Measurements from ENCODE around the gene LSM6. TPM values are rescaled to one million over a fixed set of nuclear protein-coding genes. Genes with fewer than 3 reads are reported as not detected.

LSM6 gene
- 24.3 TPM for total RNA-seq
- polyA plus RNA-seq (ENCODE audit: insufficient read depth, low read depth, low replicate concordance) = 36.7 TPM
- long read RNA-seq, donor 1, transcript LSM6-201 (4 exons, 2,259 nt) = major isoform, 35 of 38 reads
- long read RNA-seq, donor 1, partial matches to known transcripts = 0 of 38 reads
- long read RNA-seq, donor 1, other reads (novel, unspliced or antisense) = 0 of 38 reads
- long read RNA-seq, donor 2, transcript LSM6-201 (4 exons, 2,259 nt) = major isoform, 39 of 41 reads
- long read RNA-seq, donor 2, partial matches to known transcripts = 0 of 41 reads
- long read RNA-seq, donor 2, other reads (novel, unspliced or antisense) = 0 of 41 reads
- long read RNA-seq, donor 3, transcript LSM6-201 (4 exons, 2,259 nt) = major isoform, 42 of 42 reads
- long read RNA-seq, donor 3, partial matches to known transcripts = 0 of 42 reads
- long read RNA-seq, donor 3, other reads (novel, unspliced or antisense) = 0 of 42 reads
- long read RNA-seq, donor 4, transcript LSM6-201 (4 exons, 2,259 nt) = major isoform, 32 of 34 reads
- long read RNA-seq, donor 4, partial matches to known transcripts = 0 of 34 reads
- long read RNA-seq, donor 4, other reads (novel, unspliced or antisense) = 0 of 34 reads
- long read RNA-seq, donor 5, partial matches to known transcripts = 0 of 2 reads
- long read RNA-seq, donor 5, other reads (novel, unspliced or antisense) = 0 of 2 reads
- long read RNA-seq, donor 6, transcript LSM6-201 (4 exons, 2,259 nt) = major isoform, 79 of 97 reads
- long read RNA-seq, donor 6, partial matches to known transcripts = 14 of 97 reads
- long read RNA-seq, donor 6, other reads (novel, unspliced or antisense) = 0 of 97 reads
- long read RNA-seq, donor 7, transcript LSM6-201 (4 exons, 2,259 nt) = major isoform, 7 of 13 reads
- long read RNA-seq, donor 7, partial matches to known transcripts = 4 of 13 reads
- long read RNA-seq, donor 7, other reads (novel, unspliced or antisense) = 2 of 13 reads
- long read RNA-seq, donor 8, transcript LSM6-201 (4 exons, 2,259 nt) = major isoform, 33 of 45 reads
- long read RNA-seq, donor 8, partial matches to known transcripts = 7 of 45 reads
- long read RNA-seq, donor 8, other reads (novel, unspliced or antisense) = 0 of 45 reads
- long read RNA-seq, donor 9, transcript LSM6-201 (4 exons, 2,259 nt) = major isoform, 21 of 23 reads
- long read RNA-seq, donor 9, partial matches to known transcripts = 0 of 23 reads
- long read RNA-seq, donor 9, other reads (novel, unspliced or antisense) = 0 of 23 reads
- long read RNA-seq, donor 10, transcript LSM6-201 (4 exons, 2,259 nt) = major isoform, 35 of 44 reads
- long read RNA-seq, donor 10, partial matches to known transcripts = 6 of 44 reads
- long read RNA-seq, donor 10, other reads (novel, unspliced or antisense) = 0 of 44 reads

GRCh38 chr4:146175541-146176453, at the start of gene LSM6:
Gene LSM6, plus strand, starts transcription at chr4:146175718. Its CDS starts 7,204 bp downstream, at chr4:146182922.
- H3K27me3 ChIP-seq (ENCODE audit: control insufficient read depth, insufficient read depth, low read length) = no peaks in the 10 kb centered on the region
- peak within 1 kb of the TSS; percentile 61 to 84 (median 77) for H3K9ac ChIP-seq (ENCODE audit: low read length in 3 of 3)
- peak; percentile 52 for FAIRE-seq
- TF ChIP-seq CTCF (IDR thresholded peaks at IDR 0.05; ENCODE audit: borderline replicate concordance, extremely low read depth, insufficient read depth) = no peak
- peak; percentile 87 to 95 (median 93) for DNase-seq
- H3K27ac ChIP-seq (ENCODE audit: low read depth in 2 of 2, low read length in 2 of 2) = peak within 1 kb of the TSS; percentile 81 to 90
- H3K4me3 ChIP-seq (ENCODE audit: low read length in 3 of 3) = peak within 1 kb of the TSS; percentile 74 to 93 (median 84)
- peaks cover 0 to 12% (median 12%) of the 10 kb centered on the region in 3 donors for H3K4me1 ChIP-seq (ENCODE audit: control insufficient read depth in 2 of 3, insufficient read depth in 2 of 3, low read depth in 1 of 3, low read length in 3 of 3)
- intact Hi-C loops (cut with DNase I) = no loop called here
- no peaks in the 10 kb centered on the region for H3K36me3 ChIP-seq (ENCODE audit: control insufficient read depth in 2 of 3, insufficient read depth in 3 of 3, low read length in 3 of 3)
- no peaks in the 10 kb centered on the region for H3K9me3 ChIP-seq (ENCODE audit: control insufficient read depth in 2 of 3, insufficient read depth in 1 of 3, low read length in 3 of 3)

- no peak for FAIRE-seq
- Histone ChIP-seq H3K9ac (ENCODE audit: low read length in 3 of 3) (no peak overlapping the region), H3K4me3 (ENCODE audit: low read length in 3 of 3) (no peak overlapping the region), H3K36me3 (ENCODE audit: control insufficient read depth in 2 of 3, insufficient read depth in 3 of 3, low read length in 3 of 3) (no peaks in the 10 kb centered on the region), H3K4me1 (ENCODE audit: control insufficient read depth in 2 of 3, insufficient read depth in 2 of 3, low read depth in 1 of 3, low read length in 3 of 3) (no peaks in the 10 kb centered on the region), H3K27me3 (ENCODE audit: control insufficient read depth, insufficient read depth, low read length) (no peaks in the 10 kb centered on the region), H3K9me3 (ENCODE audit: control insufficient read depth in 2 of 3, insufficient read depth in 1 of 3, low read length in 3 of 3) (no peaks in the 10 kb centered on the region), H3K27ac (ENCODE audit: low read depth in 2 of 2, low read length in 2 of 2) (no peak overlapping the region)
- TF ChIP-seq CTCF (IDR thresholded peaks at IDR 0.05; ENCODE audit: borderline replicate concordance, extremely low read depth, insufficient read depth) = no peak
- no peak for DNase-seq
- intact Hi-C loops (cut with DNase I) = no loop called here
Observed at GRCh38 chr4:146132445-146132844, 43.1 kb upstream of the LSM6 start.
